ENCODE results near the gene RND2. TPM values are rescaled to one million over a fixed set of nuclear protein-coding genes. Genes with fewer than 3 reads are reported as not detected.
"Not testable (repeated sequence)": the region's sequence is repeated elsewhere in the genome, so short reads cannot be mapped to it uniquely, and the experiment has no call there.

RND2 gene
- total RNA-seq, 4 donors from 2014 or later: 2.7 to 3.2 (median 2.8) TPM

DNA sequence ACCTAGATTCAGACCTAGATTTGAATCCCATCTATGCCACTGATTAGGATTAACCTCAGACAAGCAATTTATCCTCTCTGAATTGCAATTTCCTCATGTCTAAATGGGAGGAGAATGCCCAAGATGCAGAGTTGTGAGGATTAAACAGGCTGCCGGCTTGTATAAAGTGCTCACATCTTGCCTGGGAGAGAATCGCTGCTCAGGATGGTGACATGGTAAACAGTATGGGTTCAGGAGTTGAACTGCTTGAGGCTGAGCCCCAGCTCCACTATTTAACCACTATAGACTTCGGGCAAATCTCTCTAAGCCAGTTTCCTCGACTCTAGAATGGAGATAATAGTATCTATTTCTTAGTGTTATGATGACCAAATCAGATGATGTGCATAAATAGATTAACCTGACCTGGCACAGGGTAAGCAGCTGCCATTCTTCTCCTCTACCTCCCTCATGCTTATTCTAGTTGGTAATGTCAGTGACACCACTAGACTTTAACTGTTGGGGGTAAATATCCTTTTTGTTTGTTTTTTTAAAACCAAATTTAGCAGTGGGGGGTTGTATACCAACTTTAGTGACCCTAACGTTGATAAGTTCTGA, 27.5 kb upstream of the RND2 start:
- WGBS: 36% methylated on average over 4 of the region's 5 CpGs
- intact Hi-C loops (cut with DNase I): no loop called here

DNA sequence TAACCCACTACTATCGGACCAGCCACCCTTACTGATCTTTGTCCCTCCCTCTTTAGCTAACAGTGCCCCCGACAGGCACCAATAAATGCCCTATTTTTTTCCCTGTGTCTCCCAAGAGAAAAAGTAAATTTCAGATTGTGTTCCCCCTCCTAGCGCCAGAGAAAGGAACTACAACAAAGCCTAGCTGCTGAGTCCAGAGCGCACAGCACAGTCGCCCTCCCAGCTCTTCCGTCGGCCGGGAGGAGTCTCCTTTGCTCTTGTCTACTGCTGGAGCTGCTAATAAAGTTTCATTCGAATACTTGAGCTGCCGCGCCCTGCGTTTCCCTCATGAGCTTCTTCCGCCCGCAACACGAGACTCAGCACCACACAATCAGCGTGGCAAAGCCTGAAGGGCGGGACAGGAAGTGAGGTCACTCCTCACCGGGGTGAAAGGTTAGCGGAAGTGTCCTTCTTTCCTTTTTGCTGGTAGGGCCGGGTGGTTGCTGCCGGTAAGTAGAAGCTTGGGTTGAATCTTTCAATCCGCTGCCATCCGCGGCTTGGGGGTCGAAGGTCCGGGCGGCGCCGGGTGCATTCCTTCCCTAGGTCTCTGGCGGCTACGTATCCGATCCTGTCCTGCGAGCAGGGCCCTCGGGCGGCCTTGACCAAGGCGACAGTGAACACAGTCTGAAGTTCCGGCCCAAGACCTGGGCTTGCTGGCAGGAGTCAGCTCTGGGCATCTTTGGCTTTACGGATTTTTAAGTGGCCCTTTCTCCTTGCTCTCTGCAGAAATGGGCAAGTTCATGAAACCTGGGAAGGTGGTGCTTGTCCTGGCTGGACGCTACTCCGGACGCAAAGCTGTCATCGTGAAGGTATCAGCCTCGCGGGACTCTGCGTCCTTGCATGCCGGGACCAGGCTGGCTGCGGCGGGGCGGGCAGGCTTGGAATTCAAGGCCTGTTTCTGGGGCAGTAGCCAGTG, 26.8 kb upstream of the RND2 start, which contains the start of gene RPL27:
Gene RPL27, plus strand, starts transcription at position 436 of the 955 bp plus-strand sequence. Its CDS starts 332 bp downstream, at position 768.
- under 1% methylated on average over 42 of the region's 49 CpGs for WGBS
- intact Hi-C loops (cut with DNase I): no loop called here
- TF ChIP-seq CTCF (IDR thresholded peaks at IDR 0.05): peak; percentile 94 to 98 (median 95)
- no peak for TF ChIP-seq EP300 (IDR thresholded peaks at IDR 0.05)
- peak; percentile 97 to 100 for TF ChIP-seq POLR2AphosphoS5 (IDR thresholded peaks at IDR 0.05)
- TF ChIP-seq POLR2A (IDR thresholded peaks at IDR 0.05; ENCODE audit: low read depth): peak; percentile 86
- H3K27me3 ChIP-seq: no peaks in the 10 kb centered on the region
- peak within 1 kb of the TSS; percentile 87 to 94 (median 90) for H3K27ac ChIP-seq (replicated peaks in 1 of 4)
- peaks cover 31 to 58% (median 48%) of the 10 kb centered on the region in 4 donors for H3K36me3 ChIP-seq
- H3K9me3 ChIP-seq: no peaks in the 10 kb centered on the region
- DNase-seq (ENCODE audit: extremely low spot score): peak; percentile 100
- peak within 1 kb of the TSS; percentile 64 to 76 (median 75) for H3K4me3 ChIP-seq
- peaks cover 17 to 34% (median 30%) of the 10 kb centered on the region in 4 donors for H3K4me1 ChIP-seq

More for the DNA sequence above, 27.5 kb upstream of the RND2 start:
- no peak for DNase-seq (ENCODE audit: extremely low spot score)
- Histone ChIP-seq H3K27ac (replicated peaks in 1 of 4) (peak overlapping the region; percentile 76 to 94 (median 90)), H3K9me3 (no peaks in the 10 kb centered on the region), H3K4me1 (peaks cover 17 to 34% (median 30%) of the 10 kb centered on the region in 4 donors), H3K4me3 (peak overlapping the region; percentile 43 to 76 (median 69)), H3K36me3 (peaks cover 23 to 58% (median 48%) of the 10 kb centered on the region in 4 donors), H3K27me3 (no peaks in the 10 kb centered on the region)
- TF ChIP-seq POLR2AphosphoS5 (IDR thresholded peaks at IDR 0.05) (no peak), CTCF (IDR thresholded peaks at IDR 0.05) (no peak), EP300 (IDR thresholded peaks at IDR 0.05) (no peak), POLR2A (IDR thresholded peaks at IDR 0.05; ENCODE audit: low read depth) (no peak)

DNA sequence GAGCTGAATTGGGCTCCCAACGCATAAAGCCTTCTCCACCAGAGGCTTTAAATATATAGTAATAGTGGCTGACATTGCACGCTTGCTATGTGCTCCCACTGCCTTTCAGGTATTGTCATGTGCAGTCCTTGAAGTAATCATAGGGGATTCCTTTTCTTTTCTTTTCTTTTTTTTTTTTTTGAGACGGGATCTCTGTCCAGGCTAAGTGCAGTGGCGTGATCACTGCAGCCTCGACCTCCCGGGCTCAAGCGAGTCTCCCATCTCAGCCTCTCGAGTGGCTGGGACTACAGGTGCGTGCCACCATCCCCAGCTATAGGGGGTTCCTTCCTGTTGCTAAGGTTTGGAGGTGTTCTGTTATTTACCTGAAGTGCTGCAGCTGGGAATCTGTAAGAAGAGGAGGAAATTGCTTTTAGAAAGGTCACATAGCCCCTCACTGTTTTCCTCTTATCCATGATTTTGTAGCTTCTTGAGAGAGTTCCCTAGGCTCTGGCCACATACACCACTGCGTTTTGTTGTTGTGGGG, 26.0 kb upstream of the RND2 start:
- no peaks in the 10 kb centered on the region for H3K9me3 ChIP-seq
- H3K4me1 ChIP-seq: peaks cover 17 to 34% (median 30%) of the 10 kb centered on the region in 4 donors
- no peaks in the 10 kb centered on the region for H3K27me3 ChIP-seq
- H3K27ac ChIP-seq (replicated peaks in 1 of 4): peak overlapping the region; percentile 87 to 94 (median 90)
- WGBS: 17% methylated on average over 10 of the region's 10 CpGs
- intact Hi-C loops (cut with DNase I): no loop called here
- peaks cover 35 to 58% (median 48%) of the 10 kb centered on the region in 4 donors for H3K36me3 ChIP-seq
- TF ChIP-seq EP300 (IDR thresholded peaks at IDR 0.05): no peak
- no peak for TF ChIP-seq POLR2A (IDR thresholded peaks at IDR 0.05; ENCODE audit: low read depth)
- TF ChIP-seq POLR2AphosphoS5 (IDR thresholded peaks at IDR 0.05): no peak
- TF ChIP-seq CTCF (IDR thresholded peaks at IDR 0.05): no peak
- no peak for DNase-seq (ENCODE audit: extremely low spot score)
- peak overlapping the region; percentile 64 to 76 (median 75) for H3K4me3 ChIP-seq

GRCh38 chr17:43000894-43001293, 24.1 kb upstream of the RND2 start:
- H3K4me3 ChIP-seq; DNase-seq (ENCODE audit: extremely low spot score); H3K27me3 ChIP-seq; H3K9me3 ChIP-seq; intact Hi-C loops (cut with DNase I): not testable (repeated sequence)
- H3K27ac ChIP-seq (replicated peaks in 1 of 4): peak overlapping the region in 1 of 4 donors; percentile 94
- H3K4me1 ChIP-seq: peaks cover 17 to 35% (median 30%) of the 10 kb centered on the region in 4 donors
- whole genome bisulfite sequencing: 95% methylated on average over 13 of the region's 13 CpGs
- H3K36me3 ChIP-seq: peaks cover 35 to 61% (median 55%) of the 10 kb centered on the region in 4 donors
